Stimulated activated CD8-positive, alpha-beta memory T cell treated with anti-CD3 and anti-CD28 coated beads, Interleukin-2, amount 100 ng/mL, for 1 hour (primary cell): Measurements from ENCODE around the gene MAPKAPK2.

Experiments
- DNase-seq, 2 donors: peaks; one replicate each; pipeline ENCODE4 v3.0.0-alpha.2; 2020; ENCODE audit warnings: low read depth in 2 of 2

MAPKAPK2 gene

GRCh38 chr1:206703661-206704060 lies 19.0 kb downstream of the MAPKAPK2 start:
- peak in 1 of 2 donors; percentile 9 for DNase-seq

DNA sequence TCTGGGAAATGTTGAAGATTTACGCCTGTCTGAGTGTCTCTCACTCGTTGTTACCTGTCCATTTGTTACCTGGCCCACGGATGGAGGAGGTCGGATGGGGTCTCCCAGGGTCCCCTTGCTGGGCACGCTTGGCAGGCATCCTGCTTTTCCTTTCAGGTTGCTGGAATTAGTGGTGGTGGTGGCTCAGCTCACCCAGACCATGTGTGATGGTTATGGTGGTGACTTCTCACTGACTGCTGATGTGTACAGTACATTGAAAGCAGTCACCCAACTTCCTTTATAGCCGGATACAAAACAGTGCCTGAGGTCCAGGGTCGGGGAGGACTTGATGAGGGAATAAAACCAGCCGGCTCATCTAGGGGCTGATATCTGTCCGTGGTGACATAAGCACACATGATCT lies 19.5 kb downstream of the MAPKAPK2 start:
- DNase-seq, result no peak

DNA sequence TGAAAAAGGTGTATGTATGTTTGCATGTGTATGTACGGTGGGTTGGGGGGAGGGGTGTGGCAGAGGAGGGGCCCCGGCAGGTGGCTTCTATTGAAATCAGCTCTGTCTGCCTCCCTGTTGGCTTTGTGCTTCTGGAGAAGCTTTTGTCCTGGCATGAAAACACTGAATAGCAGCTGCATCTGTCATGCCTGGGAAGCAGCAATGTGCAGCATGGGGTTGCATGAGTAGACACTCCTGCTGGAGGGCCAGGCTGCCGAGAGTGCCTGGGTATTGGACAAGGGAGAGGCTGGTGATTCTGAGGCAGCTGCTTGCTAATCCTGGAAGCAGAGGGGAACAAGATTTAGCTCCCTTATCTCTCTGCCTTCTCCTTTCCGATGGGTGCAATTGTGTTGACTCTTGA lies 20.5 kb downstream of the MAPKAPK2 start:
- DNase-seq, result no peak

DNA sequence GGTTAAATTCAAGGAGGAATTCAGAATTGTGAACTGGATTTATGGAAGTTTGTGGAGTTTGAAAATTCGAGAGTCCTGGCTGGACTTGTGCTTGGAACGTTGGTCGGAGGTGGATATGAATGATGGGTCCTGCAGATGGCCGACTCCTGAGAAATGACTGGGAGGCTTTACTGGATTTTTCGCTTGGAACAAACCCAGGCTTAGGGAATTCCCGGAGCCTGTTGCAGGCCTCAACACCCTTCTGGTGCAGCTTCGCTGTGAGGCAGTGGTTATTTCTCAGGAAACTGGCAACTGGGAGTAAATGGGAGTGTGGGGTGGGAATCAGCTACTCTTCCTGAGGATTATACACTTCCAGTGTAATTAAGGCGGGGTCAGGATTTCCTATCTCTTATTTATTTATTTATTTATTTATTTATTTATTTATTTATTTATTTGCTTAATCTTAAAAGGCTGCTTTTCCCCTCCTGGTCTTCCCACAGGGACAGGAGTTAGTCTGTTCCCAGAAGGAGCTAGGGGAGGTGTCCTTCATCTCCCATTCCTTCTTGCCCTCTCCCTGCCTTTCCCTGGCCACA lies 21.1 kb downstream of the MAPKAPK2 start:
- DNase-seq, result no peak

GRCh38 chr1:206706298-206706791 lies 21.6 kb downstream of the MAPKAPK2 start:
- DNase-seq, result no peak

DNA sequence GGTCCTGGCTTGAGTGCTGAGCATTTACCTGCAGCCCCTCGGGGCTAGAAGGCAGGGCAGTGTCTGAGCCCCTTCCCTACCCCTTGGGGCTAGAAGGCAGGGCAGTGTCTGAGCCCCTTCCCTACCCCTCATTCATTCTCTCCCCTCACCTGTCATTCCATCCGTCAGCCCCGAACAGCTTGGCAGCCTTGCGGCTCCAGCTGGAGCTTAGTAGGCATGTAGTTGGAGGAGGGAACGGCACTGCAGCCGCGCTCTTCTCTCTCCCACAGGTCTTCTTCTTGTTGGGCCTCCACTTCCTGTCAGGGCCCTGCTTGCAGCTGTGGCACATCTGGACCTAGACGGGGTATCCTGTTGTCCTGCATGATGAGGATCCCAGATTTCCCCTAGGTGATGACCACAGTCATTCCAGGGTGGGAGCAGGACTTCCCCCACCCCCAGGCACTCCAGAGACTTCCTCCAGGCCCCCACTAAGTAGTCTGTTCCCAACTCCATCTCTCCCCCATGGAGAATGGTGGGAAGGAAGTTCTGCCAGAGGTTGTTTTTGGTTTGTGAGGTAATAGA lies 22.2 kb downstream of the MAPKAPK2 start:
- no peak for DNase-seq

GRCh38 chr1:206708058-206708457 lies 23.4 kb downstream of the MAPKAPK2 start:
- DNase-seq, result no peak

- DNase-seq, result no peak
Measured at GRCh38 chr1:206708882-206709281, 24.2 kb downstream of the MAPKAPK2 start.

DNA sequence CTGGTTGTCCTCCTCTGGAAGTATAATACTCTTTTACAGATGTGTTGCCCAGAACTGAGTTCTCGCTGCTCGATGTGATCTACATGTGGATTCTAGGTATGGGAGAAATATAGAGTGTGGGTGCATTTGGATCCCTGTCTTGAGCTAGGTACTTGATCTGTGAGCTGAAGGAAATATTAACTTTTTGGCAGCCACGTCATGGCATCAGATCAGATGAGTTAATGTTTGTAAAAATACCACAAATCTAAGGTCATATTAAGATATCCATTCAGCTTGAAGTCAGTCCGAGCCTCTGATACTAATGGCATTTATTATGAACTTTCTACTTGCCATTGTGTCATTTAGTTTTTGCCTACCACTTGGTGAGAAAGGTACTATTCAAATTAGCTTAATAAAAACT lies 24.6 kb downstream of the MAPKAPK2 start:
- no peak for DNase-seq

- DNase-seq, result no peak
Measured at GRCh38 chr1:206709772-206710459, 25.2 kb downstream of the MAPKAPK2 start.

DNA sequence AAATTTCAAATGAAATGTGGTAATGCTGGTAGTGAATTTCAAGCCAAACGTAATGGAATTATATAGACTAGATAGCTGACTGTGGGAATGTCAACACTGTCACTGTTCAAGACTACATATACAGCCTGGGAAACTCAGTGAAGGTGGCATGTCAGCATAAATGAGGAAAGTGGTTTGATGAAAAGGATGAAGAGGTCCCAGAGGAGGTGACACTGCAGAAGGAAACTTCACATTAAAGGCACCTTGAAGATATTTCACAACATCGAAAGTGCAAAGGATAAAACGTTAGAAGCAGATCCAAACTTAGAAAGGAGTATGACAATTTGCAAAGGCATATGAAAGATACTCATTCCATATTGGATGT lies 25.7 kb downstream of the MAPKAPK2 start:
- no peak for DNase-seq

- DNase-seq, result no peak
Measured at GRCh38 chr1:206713070-206713469, 28.4 kb downstream of the MAPKAPK2 start.

DNA sequence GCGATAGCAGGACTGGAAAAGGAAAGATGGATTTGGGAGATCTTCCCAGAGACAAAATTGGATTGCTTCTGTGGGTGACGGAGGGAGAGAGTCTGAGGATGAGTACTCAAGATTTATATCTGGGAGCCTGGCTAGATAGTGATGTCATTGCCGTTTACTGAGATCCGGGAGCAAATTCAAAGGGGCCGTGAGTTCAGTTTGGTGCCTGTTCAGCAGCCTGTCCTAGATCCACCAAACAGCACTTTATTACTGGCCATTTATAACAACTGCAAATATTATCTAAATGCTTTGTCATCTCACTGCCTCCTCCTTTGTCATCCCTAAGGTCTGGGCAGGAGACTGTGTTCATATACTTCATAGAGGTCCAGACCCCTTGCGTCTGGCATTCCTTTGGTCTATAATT lies 29.2 kb downstream of the MAPKAPK2 start:
- DNase-seq, result no peak

- DNase-seq, result no peak
Measured at GRCh38 chr1:206714331-206715058, 29.8 kb downstream of the MAPKAPK2 start.

- no peak for DNase-seq
Measured at GRCh38 chr1:206715120-206715519, 30.4 kb downstream of the MAPKAPK2 start.

DNA sequence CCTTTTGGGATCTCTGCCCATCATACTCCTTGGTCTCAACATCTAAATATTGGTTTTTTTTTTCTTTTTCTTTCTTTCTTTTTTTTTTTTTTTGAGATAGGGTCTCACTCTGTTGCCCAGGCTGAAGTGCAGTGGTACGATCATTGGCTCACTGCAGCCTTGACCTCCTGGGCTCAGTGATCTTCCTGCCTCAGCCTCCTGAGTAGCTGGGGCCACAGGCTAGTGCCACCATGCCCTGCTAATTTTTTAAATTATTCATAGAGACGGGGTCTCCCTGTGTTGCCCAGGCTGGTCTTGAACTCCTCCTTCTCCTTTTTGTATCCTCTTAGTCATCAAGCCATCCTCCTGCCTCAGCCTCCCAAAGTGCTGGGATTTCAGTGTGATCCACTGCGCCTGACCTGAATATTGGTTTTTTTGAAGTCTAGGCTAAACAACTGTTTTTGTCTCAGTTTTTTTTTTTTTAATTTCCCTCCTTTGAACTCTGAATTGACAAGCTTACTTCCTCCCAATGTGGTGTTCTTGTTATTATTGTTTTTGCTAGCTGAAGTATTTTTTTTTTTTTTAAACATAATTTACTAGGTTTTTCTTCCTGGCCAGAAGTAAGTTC lies 30.9 kb downstream of the MAPKAPK2 start:
- no peak for DNase-seq

- no peak for DNase-seq
Measured at GRCh38 chr1:206716159-206716869, 31.6 kb downstream of the MAPKAPK2 start.

GRCh38 chr1:206716870-206717673 lies 32.4 kb downstream of the MAPKAPK2 start:
- no peak for DNase-seq

DNA sequence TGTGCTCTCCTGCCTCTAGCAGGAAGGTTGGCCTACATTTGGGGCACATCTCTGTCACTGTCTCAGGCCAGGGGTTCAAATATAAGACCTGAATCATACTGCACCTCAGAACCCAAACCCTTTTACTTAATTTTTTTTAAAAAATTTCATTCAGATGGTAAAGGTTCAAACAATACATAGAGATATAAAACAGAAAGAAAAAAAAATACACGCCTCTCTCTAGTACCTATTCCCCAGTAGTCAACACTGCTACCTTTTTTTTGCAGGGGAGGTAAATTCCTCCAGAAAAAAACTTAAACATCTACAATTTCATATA lies 32.9 kb downstream of the MAPKAPK2 start:
- no peak for DNase-seq

DNA sequence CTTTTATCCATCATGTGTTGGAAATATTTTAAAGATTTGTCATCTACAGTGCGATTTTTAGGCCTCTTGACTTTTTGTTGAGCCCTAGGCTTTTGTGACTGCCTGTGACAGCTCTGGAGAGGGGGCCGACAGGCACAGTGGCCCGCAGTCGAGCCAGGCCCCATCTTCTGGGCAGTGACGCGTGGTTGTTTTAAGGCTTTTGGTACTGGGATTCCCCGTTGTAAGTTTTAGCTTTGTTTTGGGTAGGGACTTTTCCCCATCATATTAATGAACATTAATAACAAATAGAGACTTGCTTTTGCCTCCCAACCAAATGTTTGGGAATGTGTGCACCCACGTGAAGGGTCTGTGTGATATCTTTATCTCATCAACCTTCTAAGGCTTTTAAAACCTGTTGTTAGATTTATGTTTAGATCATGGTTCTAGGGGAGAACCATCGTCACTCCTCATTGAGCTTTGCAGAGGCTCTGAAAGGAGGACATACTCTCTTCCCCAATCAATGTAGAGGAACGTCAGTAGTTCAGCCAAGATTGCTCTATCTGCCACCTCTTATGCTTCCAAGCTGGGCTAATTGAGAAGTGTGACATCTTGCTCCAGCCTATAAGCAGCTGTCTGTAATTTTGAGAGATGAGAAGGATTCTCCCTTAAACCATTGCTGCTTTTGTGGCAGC lies 34.6 kb downstream of the MAPKAPK2 start:
- DNase-seq, result no peak
